GM18502 (cell line): ENCODE results near the gene KCNAB1.
"Not testable (repeated sequence)": the region's sequence is repeated elsewhere in the genome, so short reads cannot be mapped to it uniquely, and the experiment has no call there.

Experiments
- ATAC-seq: cut with Tn5 transposase; IDR thresholded peaks from one replicate; pipeline ENCODE4 v1.9.1; 2021; ENCODE audit warnings: mild to moderate bottlenecking; ENCODE audit not compliant: unreplicated experiment, poor library complexity

Gene KCNAB1

DNA sequence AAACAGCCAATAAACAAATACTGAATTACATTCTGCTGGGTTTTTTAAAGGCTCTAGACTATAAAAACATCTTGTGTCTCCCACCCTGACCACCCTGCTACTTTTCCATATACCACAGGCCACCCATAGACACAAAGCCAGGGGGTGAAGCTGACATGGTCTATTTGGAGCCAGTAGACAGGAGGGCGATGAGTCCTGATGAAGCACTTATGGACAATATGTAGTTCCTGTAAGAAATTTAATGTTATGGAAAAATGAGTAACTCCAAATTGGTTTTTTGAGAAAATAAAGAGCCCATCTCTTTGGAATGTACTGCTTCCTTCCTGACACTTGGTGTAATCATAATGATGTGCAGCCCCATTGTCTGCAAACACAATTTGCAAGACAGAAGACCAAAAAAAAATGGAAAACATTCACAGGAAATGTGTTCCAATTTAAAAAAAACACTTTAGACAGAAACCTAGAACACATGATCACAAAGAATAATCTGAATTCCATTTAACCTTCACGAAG is 422.7 kb downstream of the KCNAB1 start:
- ATAC-seq = no peak

DNA sequence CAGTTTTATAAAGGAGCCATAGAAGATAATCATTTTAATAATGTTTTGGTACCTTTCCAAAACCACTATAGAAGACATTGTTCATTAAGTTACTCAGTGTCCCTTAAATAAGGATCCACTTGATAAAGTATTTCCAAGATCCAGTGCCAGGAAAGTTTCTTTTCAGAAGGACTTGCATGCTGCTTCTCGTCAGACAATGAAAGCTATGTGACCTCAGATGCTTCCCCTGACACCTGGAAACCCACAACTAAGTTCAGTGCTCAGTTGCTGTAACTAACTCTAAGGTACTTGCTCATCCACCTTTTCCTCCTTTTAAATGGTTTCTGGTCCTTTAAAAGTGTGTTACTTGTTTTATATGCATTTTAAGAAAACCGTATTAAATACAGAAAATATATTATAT is 427.3 kb downstream of the KCNAB1 start:
- no peak for ATAC-seq

DNA sequence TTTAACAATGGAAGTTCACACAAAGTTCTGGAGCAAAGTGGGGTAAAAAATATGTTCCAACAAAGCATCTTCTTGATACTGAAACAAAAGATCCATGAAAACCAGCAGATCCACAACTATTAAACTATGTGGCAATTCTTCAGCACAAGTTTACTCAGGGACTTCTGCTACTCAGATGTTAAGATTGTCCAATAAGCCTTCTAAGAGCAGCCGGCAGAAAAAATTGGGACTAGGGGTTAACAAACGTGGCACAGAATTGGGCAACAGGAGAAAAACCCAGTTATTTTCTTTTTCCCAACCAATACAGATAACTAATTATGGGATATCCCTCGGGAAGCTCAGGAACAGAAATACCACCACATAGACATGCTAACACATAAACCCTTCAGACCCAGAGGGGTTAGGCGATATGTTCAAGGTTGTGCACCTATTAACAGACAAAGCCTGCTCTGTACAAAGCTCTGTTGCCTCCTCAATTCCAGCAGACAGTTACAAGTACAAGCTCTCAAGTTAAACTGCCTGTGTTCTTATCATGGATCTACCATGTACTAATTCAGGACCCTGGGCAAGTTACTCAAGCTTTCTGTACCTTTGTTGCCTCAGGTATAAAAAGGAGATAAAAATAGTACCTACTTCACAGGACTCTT is 427.8 kb downstream of the KCNAB1 start:
- ATAC-seq = no peak

DNA sequence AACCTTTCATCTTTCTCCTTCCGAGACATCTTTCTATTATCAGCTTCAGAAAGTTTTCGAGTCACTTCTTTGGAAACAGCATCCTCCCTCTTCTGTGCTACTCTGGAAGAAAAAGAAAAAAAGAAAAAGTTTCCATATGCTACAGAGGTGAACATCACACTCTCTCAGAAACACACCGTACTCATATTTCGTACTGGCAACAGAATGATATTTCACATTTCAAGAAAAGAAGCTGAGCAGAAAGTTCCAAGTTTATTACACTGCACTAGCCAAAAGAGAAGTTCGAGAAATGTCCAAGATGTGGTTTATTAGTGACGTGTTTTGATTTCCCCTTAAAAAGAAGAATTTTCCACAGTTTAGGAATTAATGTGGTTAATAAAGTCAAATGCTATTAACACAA is 428.5 kb downstream of the KCNAB1 start:
- ATAC-seq = no peak

DNA sequence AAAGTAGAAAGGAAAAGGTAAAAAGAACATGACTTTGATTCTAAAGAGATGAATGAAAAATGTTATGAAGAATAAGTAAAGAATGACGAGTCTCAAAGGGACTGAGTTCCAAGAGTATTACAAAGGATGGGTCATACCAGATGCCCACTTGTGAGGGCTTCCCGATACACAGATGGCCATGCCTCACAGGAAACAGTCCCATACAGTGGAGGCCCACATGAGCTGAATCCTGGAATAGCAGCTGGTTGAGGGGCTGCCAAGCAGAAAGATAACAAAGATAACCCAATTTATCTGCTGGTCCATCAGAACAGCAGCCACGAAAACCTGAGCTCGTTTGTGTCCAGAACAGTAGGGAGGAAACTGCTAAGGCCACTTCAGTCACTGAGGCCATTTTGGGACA is 430.9 kb downstream of the KCNAB1 start:
- no peak for ATAC-seq

DNA sequence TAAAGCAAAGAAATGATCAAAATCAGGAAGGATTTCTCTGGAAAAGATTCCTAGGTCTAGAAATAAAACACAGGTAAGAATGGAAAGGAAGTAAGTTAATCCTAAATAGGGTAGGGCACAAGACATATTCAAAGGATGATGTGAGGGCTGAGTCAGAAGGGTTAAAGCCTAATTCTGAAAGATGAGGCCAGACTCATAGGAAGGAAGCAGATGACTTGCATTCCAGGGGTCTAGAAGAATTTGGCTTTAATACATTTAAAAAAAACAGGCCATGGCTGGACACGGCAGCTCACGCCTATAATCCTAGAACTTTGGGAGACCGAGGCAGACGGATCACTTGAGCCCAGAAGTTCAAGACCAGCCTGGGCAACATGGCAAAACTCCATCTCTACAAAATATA is 431.4 kb downstream of the KCNAB1 start:
- no peak for ATAC-seq

DNA sequence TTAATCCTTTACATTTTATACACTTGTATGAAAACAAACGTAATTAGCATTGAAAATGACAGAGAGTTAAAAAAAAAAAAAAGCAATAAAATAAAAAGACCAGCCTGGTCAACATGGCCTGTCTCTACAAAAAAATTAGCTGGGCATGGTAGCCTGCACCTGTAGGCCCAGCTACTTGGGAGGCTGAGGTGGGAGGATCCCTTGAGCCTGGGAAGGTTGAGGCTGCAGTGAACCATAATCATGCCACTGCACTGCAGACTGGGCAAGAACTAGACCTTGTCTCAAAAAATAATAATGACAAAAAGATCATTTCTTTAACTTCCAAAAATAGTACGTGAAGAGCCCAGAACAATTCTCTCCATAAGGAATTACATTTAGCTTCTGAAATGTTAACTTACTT is 432.6 kb downstream of the KCNAB1 start:
- ATAC-seq = no peak

DNA sequence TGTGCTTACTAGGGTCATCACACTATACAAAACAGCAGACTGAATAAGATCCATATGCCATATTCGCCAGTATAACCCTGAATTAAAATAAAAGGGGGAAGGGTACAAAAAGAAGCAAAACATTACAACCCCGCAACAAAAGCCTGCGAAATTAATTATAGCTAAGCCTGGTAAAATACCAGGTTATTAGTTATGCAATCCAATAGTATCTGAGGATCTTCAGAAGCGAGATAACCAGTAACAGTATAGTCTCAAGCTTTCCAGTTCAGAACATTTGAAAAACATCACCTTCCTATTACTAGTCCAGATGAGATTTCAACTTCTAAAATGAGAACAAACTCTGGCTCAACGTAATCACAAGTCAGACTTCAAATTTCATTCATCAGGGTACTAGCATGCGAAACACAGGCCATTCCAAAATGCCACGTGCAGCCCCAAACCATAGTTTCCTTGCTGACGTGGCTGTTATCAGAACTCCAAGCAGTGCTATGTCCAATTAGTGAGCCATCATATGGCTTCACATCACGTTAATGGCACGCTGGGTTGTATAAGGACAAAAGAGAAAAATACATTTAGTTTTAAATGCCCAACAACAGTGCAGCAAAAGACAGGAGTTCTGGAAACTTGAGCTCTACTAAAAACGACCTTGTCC is 433.5 kb downstream of the KCNAB1 start:
- no peak for ATAC-seq

DNA sequence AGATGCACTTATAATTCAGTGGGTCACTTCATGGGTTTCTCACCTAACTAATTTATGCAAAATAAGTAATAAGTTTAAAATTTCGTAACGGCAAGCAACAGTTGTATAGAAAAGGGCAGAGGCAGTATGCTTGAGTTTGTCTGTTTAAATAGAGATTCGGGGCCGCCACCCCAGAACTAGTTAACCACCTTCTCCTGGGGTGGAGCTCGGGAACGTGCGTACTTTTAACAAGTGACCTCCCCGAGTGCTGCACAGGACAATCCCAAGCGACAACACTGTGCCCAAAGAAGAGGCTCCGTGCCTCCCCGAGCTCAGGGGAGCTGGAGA is 434.1 kb downstream of the KCNAB1 start:
- no peak for ATAC-seq

DNA sequence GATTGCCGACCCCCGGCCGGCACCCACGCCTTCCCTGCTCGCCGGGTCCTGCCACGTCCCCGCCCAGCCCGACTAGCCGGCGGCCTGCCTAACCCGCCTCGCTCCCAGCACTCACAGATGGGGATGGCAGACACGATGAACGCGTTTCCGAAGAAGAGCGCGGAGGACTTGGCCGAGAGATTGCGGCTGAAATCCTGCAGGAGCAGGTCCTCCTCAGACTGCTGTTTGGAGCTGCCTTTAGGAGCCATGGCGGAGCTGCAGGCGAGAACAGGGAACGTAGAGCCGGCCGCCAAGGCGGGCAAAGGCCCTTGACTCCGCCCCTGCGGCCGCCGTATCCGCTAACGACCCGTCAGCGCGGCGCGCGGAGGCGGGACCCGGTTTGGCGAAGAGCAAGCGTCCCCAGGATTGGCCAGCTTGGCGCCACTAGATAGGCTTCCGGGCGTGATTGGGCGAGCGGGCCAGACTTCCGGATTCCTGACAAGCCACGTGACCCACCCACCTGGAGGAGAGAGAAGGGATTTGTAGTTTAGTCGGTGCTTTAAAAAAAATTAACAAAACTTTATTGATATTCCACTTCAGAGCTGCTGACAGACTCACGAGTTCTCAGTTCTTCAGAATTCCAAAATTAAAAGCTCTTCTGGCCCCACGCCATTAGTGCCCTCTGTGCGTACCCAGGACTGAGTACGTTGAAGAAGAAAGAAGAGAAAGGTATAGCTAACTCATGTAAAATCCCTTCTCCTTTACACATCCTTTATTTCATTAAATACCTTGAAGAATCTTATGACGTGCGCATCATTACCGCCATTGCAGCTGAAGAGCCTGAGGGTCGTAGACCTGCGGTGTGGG is 434.7 kb downstream of the KCNAB1 start, which contains the start of gene SSR3:
Gene SSR3 (minus strand): TSS at position 276 of the 846 bp plus-strand sequence. CDS start 28 bp downstream, at position 248.
- ATAC-seq = peak; percentile 99

DNA sequence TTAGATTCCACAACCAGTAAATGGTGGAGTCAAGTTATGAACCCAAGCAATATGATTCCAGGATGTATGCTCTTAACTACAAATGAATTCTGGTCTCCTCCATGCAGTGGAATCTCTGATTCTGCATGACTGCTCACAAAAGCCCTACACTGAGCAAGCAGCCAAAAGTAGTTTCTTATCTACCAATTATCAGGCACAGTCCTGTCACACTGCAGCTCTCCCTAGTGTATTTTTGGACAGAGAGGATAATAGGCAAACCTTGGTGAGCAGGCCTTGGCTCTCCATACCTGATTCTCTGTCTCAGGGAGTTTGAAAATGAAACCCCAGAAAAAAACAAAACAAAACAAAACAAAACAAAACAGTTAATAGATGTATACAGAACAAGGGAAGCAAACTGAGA is 438.0 kb downstream of the KCNAB1 start:
- ATAC-seq = no peak

DNA sequence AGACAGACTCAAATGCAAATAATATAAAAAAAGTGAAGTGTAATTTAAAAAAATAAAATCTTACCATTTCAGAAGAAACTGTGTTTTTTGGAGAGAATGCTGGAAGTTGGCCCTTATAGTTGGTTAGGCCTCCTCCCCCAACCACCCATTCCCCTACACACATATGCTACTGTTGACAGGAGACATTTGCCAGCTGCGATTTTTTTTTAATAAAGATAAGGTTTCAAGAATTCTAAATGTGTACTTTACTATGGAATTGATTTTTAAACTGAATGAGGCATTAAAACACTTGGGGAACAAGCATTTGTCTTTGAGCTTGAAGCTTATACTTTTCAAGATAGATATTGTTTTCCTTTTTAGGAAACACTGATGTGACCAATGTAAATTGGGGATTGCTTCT is 438.9 kb downstream of the KCNAB1 start:
- ATAC-seq = no peak

DNA sequence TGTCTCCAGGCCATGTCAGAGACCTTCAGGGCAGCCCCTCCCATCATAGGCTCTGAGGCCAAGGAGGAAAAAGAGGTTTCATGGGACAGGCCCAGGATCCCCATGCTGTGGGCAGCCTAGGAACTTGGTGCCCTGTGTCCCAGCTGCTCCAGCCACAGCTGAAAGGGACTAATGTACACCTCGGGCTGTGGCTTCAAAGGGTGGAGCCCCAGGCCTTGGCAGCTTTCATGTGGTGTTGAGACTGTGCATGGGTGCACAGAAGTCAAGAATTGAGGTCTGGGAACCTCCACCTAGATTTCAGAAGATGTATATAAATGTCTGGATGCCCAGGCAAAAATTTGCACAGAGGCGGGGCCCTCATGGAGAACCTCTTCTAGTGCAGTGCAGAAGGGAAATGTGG is 441.2 kb downstream of the KCNAB1 start:
- no peak for ATAC-seq

DNA sequence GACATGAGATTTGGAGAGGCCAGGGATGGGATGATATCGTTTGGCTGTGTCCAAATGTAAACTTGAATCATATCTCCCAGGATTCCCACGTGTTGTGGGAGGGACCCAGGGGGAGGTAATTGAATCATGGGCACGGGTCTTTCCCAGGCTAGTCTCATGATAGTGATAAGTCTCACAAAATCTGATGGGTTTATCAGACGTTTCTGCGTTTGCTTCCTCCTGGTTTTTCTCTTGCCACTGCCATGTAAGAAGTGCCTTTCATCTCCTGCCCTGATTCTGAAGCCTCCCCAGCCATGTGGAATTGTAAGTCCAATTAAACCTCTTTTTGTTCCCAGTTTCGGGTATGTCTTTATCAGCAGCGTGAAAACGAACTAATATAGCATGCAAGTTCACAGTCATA is 442.1 kb downstream of the KCNAB1 start:
- not testable (repeated sequence) for ATAC-seq

DNA sequence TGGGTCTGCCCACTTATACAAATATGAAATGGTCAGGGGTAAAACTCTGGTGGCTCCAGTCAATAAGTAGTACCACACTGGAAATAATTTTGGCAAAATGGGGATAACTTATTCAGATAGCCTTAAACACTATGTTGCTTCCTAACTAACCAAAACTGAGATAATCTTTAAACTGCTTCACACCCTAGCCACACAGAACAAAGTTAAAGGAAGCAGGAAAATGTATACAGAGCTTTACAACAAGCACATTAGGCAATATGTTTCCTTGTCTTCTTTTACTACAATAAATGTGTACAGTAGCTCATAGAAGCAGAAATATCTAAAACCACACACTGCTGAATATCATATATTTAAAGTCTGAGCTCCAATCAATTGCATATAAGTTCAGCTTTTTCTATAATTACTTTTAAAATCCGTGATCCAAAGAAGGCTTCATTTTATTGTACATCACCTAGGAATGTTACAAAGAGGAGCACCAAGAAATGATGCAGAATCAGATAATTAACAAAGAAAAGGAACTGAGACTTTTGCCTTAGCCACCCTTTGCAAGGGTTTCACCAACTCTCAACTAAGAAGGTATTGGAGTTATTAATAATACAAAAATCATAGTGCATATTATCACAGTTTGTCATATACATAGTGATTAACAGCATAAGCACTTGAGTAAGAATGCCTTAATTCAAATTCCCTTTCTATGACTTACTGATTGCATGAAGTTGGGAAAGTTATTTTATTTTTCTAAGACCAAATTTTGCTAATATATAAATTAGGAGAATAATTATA is 443.7 kb downstream of the KCNAB1 start:
- ATAC-seq = no peak

DNA sequence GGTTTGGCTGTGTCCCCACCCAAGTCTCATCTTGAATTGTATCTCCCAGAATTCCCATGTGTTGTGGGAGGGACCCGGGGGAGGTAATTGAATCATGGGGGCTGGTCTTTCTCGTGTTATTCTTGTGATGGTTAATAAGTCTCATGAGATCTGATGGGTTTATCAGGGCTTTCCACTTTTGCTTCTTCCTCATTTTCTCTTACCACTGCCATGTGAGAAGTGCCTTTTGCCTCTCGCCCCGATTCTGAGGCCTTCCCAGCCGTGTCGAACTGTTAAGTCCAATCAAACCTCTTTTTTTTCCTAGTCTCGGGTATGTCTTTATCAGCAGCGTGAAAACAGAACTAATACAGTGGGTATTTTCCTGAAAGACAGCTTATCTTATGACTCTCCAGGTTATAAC is 448.6 kb downstream of the KCNAB1 start:
- not testable (repeated sequence) for ATAC-seq

DNA sequence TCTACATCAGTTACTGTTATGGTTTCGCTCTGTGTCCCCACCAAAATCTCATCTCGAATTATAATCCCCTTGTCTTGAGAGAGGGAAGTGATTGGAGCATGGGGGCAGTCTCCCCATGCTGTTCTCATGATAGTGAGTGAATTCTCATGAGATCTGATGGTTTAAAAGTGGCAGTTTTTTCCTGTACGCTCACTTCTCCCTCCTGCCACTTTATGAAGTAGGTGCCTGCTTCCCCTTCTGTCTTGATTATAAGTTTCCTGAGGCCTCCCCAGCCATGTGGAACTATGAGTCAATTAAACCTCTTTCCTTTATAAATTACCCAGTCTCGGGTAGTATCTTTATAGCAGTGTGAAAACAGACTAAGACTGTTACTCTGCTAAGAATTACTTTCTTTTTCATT is 449.5 kb downstream of the KCNAB1 start:
- ATAC-seq = not testable (repeated sequence)

DNA sequence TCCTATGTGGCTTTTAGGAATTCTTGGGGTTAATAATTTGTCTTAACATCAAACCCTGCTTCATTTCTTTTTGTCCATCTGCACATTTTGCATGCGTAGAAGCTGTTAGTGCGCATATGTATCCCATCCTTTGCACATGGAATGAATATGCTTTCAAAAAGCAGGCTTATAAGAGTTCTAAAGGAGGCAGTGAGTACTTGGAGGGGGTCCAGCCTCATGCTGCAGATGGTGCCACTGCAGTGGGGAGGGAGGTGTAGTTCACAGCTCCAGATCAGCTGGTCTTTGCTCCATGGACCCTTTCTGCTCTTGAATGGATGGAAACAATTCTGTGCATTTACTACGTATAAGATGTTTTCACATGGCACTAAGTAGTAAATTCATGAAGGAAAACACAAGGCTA is 455.3 kb downstream of the KCNAB1 start:
- no peak for ATAC-seq

DNA sequence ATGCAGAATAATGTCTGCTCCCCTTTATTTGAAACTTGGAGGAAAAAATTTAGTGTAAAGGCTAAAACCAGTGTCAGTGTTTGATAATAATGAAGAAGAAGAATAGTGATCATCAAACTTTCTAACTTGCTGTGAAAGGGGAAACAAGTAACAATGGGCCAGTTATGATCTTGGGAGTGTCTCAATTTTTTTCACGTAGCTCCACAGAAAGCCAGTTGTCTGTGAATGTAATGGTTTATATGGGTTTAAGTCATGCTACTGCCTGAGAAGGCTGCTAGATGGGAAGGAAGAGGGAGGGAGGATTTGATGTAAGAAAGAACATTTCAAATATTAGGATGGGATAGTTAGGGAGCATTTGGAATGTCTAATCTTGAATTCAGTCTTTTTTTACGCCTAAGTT is 455.7 kb downstream of the KCNAB1 start:
- no peak for ATAC-seq

DNA sequence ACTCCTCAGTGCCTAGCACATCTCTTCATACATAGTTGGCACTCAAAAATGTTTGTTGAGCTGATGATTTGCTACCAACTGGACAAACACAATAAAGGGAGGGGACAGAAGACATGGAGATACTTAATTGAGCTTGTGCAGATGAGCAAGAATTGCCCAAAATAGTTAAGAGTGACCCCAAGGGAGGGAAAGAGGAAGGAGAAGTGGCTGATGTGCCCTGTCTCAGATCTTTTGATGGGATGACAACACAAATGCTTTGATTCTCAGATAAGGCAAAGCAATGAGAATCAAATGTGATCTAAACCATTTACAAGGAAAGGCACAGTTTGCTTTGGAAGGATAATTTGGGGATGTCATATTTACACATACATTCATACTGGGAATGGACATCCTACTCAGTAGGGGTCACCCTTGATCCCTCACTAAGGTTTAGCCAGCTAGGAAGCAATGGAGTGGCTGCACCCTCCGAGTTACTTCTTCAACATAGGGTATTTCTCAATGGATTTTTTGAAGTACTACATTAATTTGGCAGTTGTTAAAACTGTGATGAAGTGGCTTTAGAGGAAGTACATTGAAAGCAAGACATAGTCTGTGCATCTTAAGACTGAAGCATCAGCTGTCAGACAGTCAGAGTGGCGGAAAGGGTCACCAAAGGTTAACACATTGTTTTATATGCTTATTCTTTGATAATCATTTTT is 456.4 kb downstream of the KCNAB1 start:
- ATAC-seq = no peak
